Sigmoid colon (tissue), 4 donors: ENCODE measurements around the gene STUB1.

Experiments used
- EP300 ChIP-seq, 4 donors: sonication (generic); formaldehyde crosslinking; IDR thresholded peaks; one replicate each; pipeline ENCODE4 v1.6.1; 2017; ENCODE audit warnings: antibody characterized with exemption in 4 of 4
- POLR2A ChIP-seq, 2 donors: fragments of 450-650 bp; IDR thresholded peaks; one replicate each; pipeline ENCODE4 v1.6.1; 2016; ENCODE audit warnings: antibody characterized with exemption in 2 of 2, mild to moderate bottlenecking in 2 of 2, moderate library complexity in 2 of 2
- TF ChIP-seq, protein P1 (sequence below), 4 experiments: fragments of 450-650 bp in 3 of 4; fragments of 200-600 bp in 1 of 4; IDR thresholded peaks; one replicate each; pipeline ENCODE4 v1.5.1; 2016 to 2019; ENCODE audit warnings: antibody characterized with exemption in 4 of 4, mild to moderate bottlenecking in 3 of 4, moderate library complexity in 2 of 4

DNA sequence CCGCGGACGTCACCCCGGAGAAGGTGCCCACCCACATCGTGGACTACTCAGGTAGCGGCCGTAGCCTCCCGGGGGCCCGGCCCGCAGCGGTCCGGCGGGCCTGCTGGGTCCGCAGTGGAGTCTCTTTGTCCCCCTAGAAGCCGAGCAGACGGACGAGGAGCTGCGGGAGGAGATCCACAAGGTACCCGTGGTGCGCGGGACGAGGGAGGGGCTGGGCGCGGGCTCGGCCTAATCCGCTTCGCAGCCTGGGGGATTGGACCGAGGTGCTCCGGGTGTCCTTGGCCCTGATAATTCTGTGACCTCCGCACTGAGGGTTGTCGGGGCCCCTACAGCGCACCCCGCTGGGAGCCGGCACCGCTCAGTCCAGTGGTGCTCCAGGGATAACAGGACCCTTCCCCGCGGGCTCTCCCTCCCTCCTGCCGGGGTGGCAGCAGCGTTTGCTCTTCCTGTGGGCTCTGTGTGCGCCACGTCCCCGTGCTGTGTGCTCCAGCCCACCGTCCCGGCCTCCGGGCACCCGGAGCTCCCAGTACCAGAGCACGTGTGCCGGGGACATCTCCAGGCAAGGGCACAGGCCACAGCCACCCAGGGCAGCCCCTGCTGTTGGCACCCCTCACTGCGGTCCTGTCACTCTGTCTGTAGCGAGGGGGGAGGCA is 11.6 kb upstream of the STUB1 start:
- TF ChIP-seq, protein P1, sequence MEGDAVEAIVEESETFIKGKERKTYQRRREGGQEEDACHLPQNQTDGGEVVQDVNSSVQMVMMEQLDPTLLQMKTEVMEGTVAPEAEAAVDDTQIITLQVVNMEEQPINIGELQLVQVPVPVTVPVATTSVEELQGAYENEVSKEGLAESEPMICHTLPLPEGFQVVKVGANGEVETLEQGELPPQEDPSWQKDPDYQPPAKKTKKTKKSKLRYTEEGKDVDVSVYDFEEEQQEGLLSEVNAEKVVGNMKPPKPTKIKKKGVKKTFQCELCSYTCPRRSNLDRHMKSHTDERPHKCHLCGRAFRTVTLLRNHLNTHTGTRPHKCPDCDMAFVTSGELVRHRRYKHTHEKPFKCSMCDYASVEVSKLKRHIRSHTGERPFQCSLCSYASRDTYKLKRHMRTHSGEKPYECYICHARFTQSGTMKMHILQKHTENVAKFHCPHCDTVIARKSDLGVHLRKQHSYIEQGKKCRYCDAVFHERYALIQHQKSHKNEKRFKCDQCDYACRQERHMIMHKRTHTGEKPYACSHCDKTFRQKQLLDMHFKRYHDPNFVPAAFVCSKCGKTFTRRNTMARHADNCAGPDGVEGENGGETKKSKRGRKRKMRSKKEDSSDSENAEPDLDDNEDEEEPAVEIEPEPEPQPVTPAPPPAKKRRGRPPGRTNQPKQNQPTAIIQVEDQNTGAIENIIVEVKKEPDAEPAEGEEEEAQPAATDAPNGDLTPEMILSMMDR (IDR thresholded peaks at IDR 0.05): no peak
- TF ChIP-seq POLR2A (IDR thresholded peaks at IDR 0.05): no peak
- no peak for TF ChIP-seq EP300 (IDR thresholded peaks at IDR 0.05)
